Neural cell (in vitro differentiated cells): ENCODE measurements around the gene SIGLEC1. TPM values are rescaled to one million over a fixed set of nuclear protein-coding genes. Genes with fewer than 3 reads are reported as not detected.

ENCODE experiments used
- H2AFZ ChIP-seq: fragments of 200-600, 300-800 bp; sonication (generic), shearing (Covaris generic); 2 replicates; pipeline ENCODE4 v1.6.0; 2014; ENCODE audit warnings: low read depth, mild to moderate bottlenecking, antibody characterized with exemption, low read length, moderate library complexity
- H3F3A ChIP-seq: fragments of 200-600 bp; shearing (Covaris generic); 2 replicates; pipeline ENCODE4 v1.6.1; 2016; ENCODE audit warnings: mild to moderate bottlenecking, moderate library complexity, mixed read lengths, antibody characterized with exemption, low read length; ENCODE audit not compliant: insufficient read depth, poor library complexity, severe bottlenecking
- H3K27ac ChIP-seq: fragments of 200-600, 300-800 bp; sonication (generic), shearing (Covaris generic); 2 replicates; pipeline ENCODE4 v1.5.1; 2014; ENCODE audit warnings: mild to moderate bottlenecking, low read length, moderate library complexity
- H3K27me3 ChIP-seq: fragments of 300-800, 200-600 bp; sonication (generic), shearing (Covaris generic); 2 replicates; pipeline ENCODE4 v1.6.0; 2014; ENCODE audit warnings: mild to moderate bottlenecking, low read depth, low read length, moderate library complexity; ENCODE audit not compliant: insufficient read depth
- H3K36me3 ChIP-seq: fragments of 300-800, 200-600 bp; sonication (generic), shearing (Covaris generic); 2 replicates; pipeline ENCODE4 v1.5.1; 2014; ENCODE audit warnings: mild to moderate bottlenecking, antibody characterized with exemption, low read length, moderate library complexity; ENCODE audit not compliant: insufficient read depth
- H3K4me2 ChIP-seq: fragments of 300-800, 200-600 bp; sonication (generic), shearing (Covaris generic); 2 replicates; pipeline ENCODE4 v1.6.0; 2014; ENCODE audit warnings: mild to moderate bottlenecking, low read length
- H3K4me3 ChIP-seq: fragments of 300-800, 200-600 bp; sonication (generic), shearing (Covaris generic); 2 replicates; pipeline ENCODE4 v1.5.1; 2014; ENCODE audit warnings: mild to moderate bottlenecking, low read length, moderate library complexity
- H3K79me2 ChIP-seq: fragments of 200-600 bp; shearing (Covaris generic); replicated peaks from 2 replicates; pipeline ENCODE4 v1.6.0; 2014; ENCODE audit warnings: mild to moderate bottlenecking, low read length, moderate library complexity; ENCODE audit not compliant: insufficient read depth
- H3K9ac ChIP-seq: fragments of 300-800, 200-600 bp; sonication (generic), shearing (Covaris generic); 2 replicates; pipeline ENCODE4 v1.6.1; 2016; ENCODE audit warnings: mild to moderate bottlenecking, low read length, mixed read lengths
- H3K9me2 ChIP-seq: fragments of 200-600 bp; shearing (Covaris generic); 2 replicates; pipeline ENCODE4 v1.6.1; 2016; ENCODE audit warnings: mild to moderate bottlenecking, low read length, mixed read lengths; ENCODE audit not compliant: insufficient read depth
- H3K9me3 ChIP-seq: fragments of 200-600, 300-800 bp; sonication (generic), shearing (Covaris generic); 2 replicates; pipeline ENCODE4 v1.6.1; 2016; ENCODE audit warnings: mild to moderate bottlenecking, mixed run types, low read length, moderate library complexity, mixed read lengths
- H4K20me1 ChIP-seq: fragments of 200-600 bp; shearing (Covaris generic); 2 replicates; pipeline ENCODE4 v1.6.1; 2016; ENCODE audit warnings: mild to moderate bottlenecking, mixed run types; ENCODE audit not compliant: insufficient read depth
- EP300 ChIP-seq: fragments of 450-650 bp; conservative IDR thresholded peaks from 2 replicates; pipeline ENCODE4 v1.6.1; 2014; ENCODE audit warnings: antibody characterized with exemption, mild to moderate bottlenecking, moderate library complexity; ENCODE audit not compliant: poor library complexity, severe bottlenecking
- EZH2 ChIP-seq: fragments of 200-600, 300-800 bp; shearing (Covaris generic), sonication (generic); IDR thresholded peaks from 2 replicates; pipeline ENCODE4 v1.6.1; 2014; ENCODE audit warnings: antibody characterized with exemption, low read length, borderline replicate concordance, mild to moderate bottlenecking; ENCODE audit not compliant: insufficient read depth, poor library complexity, severe bottlenecking
- MXI1 ChIP-seq: fragments of 450-650 bp; conservative IDR thresholded peaks from 2 replicates; pipeline ENCODE4 v1.6.1; 2014; ENCODE audit warnings: antibody characterized with exemption, mild to moderate bottlenecking; ENCODE audit not compliant: poor library complexity, severe bottlenecking
- POLR2AphosphoS5 ChIP-seq: IDR thresholded peaks from 2 replicates; pipeline ENCODE4 v1.6.1; 2012
- RAD21 ChIP-seq: fragments of 450-650 bp; conservative IDR thresholded peaks from 2 replicates; pipeline ENCODE4 v1.6.1; 2014; ENCODE audit warnings: antibody characterized with exemption, mild to moderate bottlenecking, moderate library complexity
- SMC3 ChIP-seq: fragments of 450-650 bp; conservative IDR thresholded peaks from 2 replicates; pipeline ENCODE4 v1.6.1; 2014; ENCODE audit warnings: antibody characterized with exemption, mild to moderate bottlenecking, moderate library complexity; ENCODE audit not compliant: poor library complexity
- TAF1 ChIP-seq: IDR thresholded peaks from 2 replicates; pipeline ENCODE4 v1.6.1; 2012; ENCODE audit warnings: low read depth
- polyA plus RNA-seq: library from polyadenylated mRNA; depleted of rRNA; stranded (reverse); fragments of >200 nt; gene quantifications from 2 replicates; pipeline ENCODE4 v1.2.3, GENCODE V29; 2014
- TF ChIP-seq, protein P1 (sequence below): IDR thresholded peaks from 2 replicates; pipeline ENCODE4 v1.6.1; 2012; ENCODE audit warnings: borderline replicate concordance
- TF ChIP-seq, protein P2 (sequence below): fragments of 450-650 bp; IDR thresholded peaks from 2 replicates; pipeline ENCODE4 v1.5.1; 2014; ENCODE audit warnings: antibody characterized with exemption, mild to moderate bottlenecking, moderate library complexity; ENCODE audit not compliant: poor library complexity, severe bottlenecking

Gene SIGLEC1
- polyA plus RNA-seq, 1 donor from 2014 or later = 0.12 TPM

GRCh38 chr20:3728354-3728753 lies 16.0 kb upstream of the SIGLEC1 start:
- Histone ChIP-seq H3K9ac (no peak overlapping the region), H3K36me3 (no peaks in the 10 kb centered on the region), H3K9me3 (no peaks in the 10 kb centered on the region), H3K27ac (no peak overlapping the region), H3K9me2 (no peaks in the 10 kb centered on the region), H2AFZ (no peak overlapping the region), H3K79me2 (no peaks in the 10 kb centered on the region), H3F3A (no peaks in the 10 kb centered on the region), H3K27me3 (peaks cover 4% of the 10 kb centered on the region), H4K20me1 (no peaks in the 10 kb centered on the region), H3K4me3 (no peak overlapping the region), H3K4me2 (no peak overlapping the region)
- no peak for TF ChIP-seq MXI1
- TF ChIP-seq, protein P1, sequence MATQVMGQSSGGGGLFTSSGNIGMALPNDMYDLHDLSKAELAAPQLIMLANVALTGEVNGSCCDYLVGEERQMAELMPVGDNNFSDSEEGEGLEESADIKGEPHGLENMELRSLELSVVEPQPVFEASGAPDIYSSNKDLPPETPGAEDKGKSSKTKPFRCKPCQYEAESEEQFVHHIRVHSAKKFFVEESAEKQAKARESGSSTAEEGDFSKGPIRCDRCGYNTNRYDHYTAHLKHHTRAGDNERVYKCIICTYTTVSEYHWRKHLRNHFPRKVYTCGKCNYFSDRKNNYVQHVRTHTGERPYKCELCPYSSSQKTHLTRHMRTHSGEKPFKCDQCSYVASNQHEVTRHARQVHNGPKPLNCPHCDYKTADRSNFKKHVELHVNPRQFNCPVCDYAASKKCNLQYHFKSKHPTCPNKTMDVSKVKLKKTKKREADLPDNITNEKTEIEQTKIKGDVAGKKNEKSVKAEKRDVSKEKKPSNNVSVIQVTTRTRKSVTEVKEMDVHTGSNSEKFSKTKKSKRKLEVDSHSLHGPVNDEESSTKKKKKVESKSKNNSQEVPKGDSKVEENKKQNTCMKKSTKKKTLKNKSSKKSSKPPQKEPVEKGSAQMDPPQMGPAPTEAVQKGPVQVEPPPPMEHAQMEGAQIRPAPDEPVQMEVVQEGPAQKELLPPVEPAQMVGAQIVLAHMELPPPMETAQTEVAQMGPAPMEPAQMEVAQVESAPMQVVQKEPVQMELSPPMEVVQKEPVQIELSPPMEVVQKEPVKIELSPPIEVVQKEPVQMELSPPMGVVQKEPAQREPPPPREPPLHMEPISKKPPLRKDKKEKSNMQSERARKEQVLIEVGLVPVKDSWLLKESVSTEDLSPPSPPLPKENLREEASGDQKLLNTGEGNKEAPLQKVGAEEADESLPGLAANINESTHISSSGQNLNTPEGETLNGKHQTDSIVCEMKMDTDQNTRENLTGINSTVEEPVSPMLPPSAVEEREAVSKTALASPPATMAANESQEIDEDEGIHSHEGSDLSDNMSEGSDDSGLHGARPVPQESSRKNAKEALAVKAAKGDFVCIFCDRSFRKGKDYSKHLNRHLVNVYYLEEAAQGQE = no peak
- no peak for TF ChIP-seq POLR2AphosphoS5
- no peak for TF ChIP-seq EZH2
- TF ChIP-seq, protein P2, sequence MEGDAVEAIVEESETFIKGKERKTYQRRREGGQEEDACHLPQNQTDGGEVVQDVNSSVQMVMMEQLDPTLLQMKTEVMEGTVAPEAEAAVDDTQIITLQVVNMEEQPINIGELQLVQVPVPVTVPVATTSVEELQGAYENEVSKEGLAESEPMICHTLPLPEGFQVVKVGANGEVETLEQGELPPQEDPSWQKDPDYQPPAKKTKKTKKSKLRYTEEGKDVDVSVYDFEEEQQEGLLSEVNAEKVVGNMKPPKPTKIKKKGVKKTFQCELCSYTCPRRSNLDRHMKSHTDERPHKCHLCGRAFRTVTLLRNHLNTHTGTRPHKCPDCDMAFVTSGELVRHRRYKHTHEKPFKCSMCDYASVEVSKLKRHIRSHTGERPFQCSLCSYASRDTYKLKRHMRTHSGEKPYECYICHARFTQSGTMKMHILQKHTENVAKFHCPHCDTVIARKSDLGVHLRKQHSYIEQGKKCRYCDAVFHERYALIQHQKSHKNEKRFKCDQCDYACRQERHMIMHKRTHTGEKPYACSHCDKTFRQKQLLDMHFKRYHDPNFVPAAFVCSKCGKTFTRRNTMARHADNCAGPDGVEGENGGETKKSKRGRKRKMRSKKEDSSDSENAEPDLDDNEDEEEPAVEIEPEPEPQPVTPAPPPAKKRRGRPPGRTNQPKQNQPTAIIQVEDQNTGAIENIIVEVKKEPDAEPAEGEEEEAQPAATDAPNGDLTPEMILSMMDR = no peak
- no peak for TF ChIP-seq SMC3
- TF ChIP-seq EP300 = no peak
- no peak for TF ChIP-seq RAD21
- TF ChIP-seq TAF1 = no peak

GRCh38 chr20:3727401-3728021 lies 15.1 kb upstream of the SIGLEC1 start:
- Histone ChIP-seq H3K4me3 (no peak overlapping the region), H3K9me3 (no peaks in the 10 kb centered on the region), H3K27ac (no peak overlapping the region), H2AFZ (no peak overlapping the region), H3K36me3 (no peaks in the 10 kb centered on the region), H3K9ac (no peak overlapping the region), H3K4me2 (no peak overlapping the region), H3K79me2 (no peaks in the 10 kb centered on the region), H3K27me3 (no peaks in the 10 kb centered on the region), H4K20me1 (no peaks in the 10 kb centered on the region), H3K9me2 (no peaks in the 10 kb centered on the region), H3F3A (no peaks in the 10 kb centered on the region)
- TF ChIP-seq MXI1 = no peak
- no peak for TF ChIP-seq RAD21
- TF ChIP-seq, protein P2 = no peak
- no peak for TF ChIP-seq TAF1
- TF ChIP-seq, protein P1 = no peak
- TF ChIP-seq POLR2AphosphoS5 = no peak
- TF ChIP-seq SMC3 = no peak
- TF ChIP-seq EZH2 = no peak
- TF ChIP-seq EP300 = no peak
